ENCODE measurements around the gene NHLH2.

DNA sequence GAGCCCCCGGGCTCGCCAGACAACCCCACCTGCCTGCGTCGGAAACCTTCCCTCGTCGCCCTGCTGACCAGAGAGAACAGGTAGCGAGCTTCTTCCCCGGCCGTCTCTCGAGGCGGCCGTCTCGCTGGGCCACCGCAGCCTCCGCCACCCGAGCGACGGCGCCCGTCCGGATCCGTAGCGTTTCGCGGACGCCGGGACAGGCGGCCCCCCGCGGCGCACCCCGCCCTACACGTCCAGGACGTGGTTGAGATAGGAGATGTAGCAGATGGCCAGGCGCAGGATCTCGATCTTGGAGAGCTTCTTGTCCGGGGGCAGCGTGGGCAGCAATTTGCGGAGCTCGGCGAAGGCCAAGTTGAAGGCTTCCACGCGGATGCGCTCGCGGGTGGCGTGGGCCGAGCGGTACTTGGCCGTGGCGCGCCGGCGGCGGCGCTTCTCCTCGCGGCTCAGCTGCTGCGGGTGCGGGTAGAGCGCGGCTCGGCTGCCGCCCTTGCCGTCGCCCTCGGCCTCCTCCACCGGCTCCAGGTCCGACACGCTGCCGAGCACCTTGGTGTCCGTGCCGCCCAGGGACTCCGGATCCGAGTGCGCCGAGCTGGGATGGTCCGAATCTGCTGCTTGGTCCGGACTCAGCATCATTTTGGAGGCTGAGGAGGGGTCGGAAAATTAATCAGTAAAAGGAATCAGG lies 3.0 kb downstream of the NHLH2 start:
- TF ChIP-seq CTCF (tag by site-specific recombination; IDR thresholded peaks at IDR 0.05) (no peak), ZNF629 (tag by site-specific recombination; IDR thresholded peaks at IDR 0.05) (no peak)

All from HEK293 (cell line).